Thyroid gland (tissue), 4 donors: ENCODE data around the gene SLC19A2.

Experiments used
- POLR2A ChIP-seq, 2 donors: fragments of 450-650 bp; IDR thresholded peaks; one replicate each; pipeline ENCODE4 v1.6.1; 2017; ENCODE audit warnings: antibody characterized with exemption in 2 of 2, mild to moderate bottlenecking in 2 of 2, moderate library complexity in 1 of 2
- TF ChIP-seq, protein P1 (sequence below), 6 experiments: fragments of 200-600 bp in 3 of 6; fragments of 450-650 bp in 3 of 6; sonication (generic) in 3 of 6; IDR thresholded peaks; one replicate each; pipeline ENCODE4 v1.5.1; 2016 to 2019; ENCODE audit warnings: antibody characterized with exemption in 6 of 6, mild to moderate bottlenecking in 2 of 6, inconsistent platforms in 1 of 6, moderate library complexity in 1 of 6

DNA sequence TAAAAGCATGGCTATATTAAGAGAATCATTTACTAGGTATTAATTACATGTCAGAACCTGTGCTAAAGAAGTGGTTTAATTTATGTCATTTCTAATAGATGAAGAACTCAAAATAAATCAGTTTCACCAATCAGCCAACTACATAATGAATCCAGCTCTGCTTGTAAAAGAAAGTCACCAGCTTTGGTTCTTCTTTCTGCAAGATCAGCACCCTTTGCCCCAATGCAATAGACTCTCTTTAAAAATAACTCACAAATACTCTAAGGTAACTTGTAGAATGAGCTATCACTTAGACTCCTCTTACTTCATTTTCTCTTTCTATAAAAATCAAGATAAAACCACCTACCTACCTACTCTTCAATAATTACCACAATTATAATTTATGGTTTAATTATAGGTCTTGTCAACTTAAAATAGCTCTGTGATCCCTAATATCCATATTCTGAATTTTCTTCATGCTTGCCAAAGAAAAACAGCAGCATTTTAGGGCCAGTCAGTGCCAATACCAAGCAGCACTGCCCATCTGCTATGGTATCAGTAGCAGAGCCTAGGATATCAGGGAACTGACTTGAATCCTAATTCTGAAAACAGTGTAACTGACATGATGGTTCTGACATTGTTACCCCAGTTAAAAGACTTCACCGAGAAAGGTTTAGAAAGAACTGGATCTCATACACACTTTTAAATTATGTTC, 11.3 kb downstream of the SLC19A2 start:
- TF ChIP-seq, protein P1, sequence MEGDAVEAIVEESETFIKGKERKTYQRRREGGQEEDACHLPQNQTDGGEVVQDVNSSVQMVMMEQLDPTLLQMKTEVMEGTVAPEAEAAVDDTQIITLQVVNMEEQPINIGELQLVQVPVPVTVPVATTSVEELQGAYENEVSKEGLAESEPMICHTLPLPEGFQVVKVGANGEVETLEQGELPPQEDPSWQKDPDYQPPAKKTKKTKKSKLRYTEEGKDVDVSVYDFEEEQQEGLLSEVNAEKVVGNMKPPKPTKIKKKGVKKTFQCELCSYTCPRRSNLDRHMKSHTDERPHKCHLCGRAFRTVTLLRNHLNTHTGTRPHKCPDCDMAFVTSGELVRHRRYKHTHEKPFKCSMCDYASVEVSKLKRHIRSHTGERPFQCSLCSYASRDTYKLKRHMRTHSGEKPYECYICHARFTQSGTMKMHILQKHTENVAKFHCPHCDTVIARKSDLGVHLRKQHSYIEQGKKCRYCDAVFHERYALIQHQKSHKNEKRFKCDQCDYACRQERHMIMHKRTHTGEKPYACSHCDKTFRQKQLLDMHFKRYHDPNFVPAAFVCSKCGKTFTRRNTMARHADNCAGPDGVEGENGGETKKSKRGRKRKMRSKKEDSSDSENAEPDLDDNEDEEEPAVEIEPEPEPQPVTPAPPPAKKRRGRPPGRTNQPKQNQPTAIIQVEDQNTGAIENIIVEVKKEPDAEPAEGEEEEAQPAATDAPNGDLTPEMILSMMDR (IDR thresholded peaks at IDR 0.05), result no peak
- no peak for TF ChIP-seq POLR2A (IDR thresholded peaks at IDR 0.05)
